GM23338 (cell line): ENCODE measurements around the gene USP21.

Experiments used
- CREB1 ChIP-seq: fragments of 250-450 bp; sonication (Bioruptor Pico); IDR thresholded peaks from 2 replicates; pipeline ENCODE4 v1.5.0; 2020; ENCODE audit warnings: low read depth, mild to moderate bottlenecking, moderate library complexity
- ETS1 ChIP-seq: IDR thresholded peaks from 2 replicates; pipeline ENCODE4 v1.6.1; 2016; ENCODE audit warnings: antibody characterized with exemption
- EZH2 ChIP-seq: fragments of 200-600 bp; sonication (generic); IDR thresholded peaks from one replicate; pipeline ENCODE4 v1.8.0; 2017; ENCODE audit warnings: antibody characterized with exemption, mild to moderate bottlenecking, low read depth; ENCODE audit not compliant: unreplicated experiment
- EZH2phosphoT487 ChIP-seq: fragments of 200-600 bp; sonication (generic); IDR thresholded peaks from one replicate; pipeline ENCODE4 v1.8.1; 2018; ENCODE audit warnings: antibody characterized with exemption; ENCODE audit not compliant: unreplicated experiment
- JUNB ChIP-seq: IDR thresholded peaks from one replicate; pipeline ENCODE4 v1.6.1; 2016; ENCODE audit warnings: antibody characterized with exemption; ENCODE audit not compliant: unreplicated experiment
- NANOG ChIP-seq: IDR thresholded peaks from 2 replicates; pipeline ENCODE4 v1.6.1; 2016; ENCODE audit warnings: antibody characterized with exemption, borderline replicate concordance
- POLR2AphosphoS5 ChIP-seq: IDR thresholded peaks from 2 replicates; pipeline ENCODE4 v1.6.1; 2016; ENCODE audit warnings: antibody characterized with exemption, low read depth
- REST ChIP-seq: IDR thresholded peaks from one replicate; pipeline ENCODE4 v1.6.1; 2018; ENCODE audit warnings: antibody characterized with exemption; ENCODE audit not compliant: unreplicated experiment
- ZNF114 ChIP-seq: fragments of 250-450 bp; sonication (Bioruptor Pico); IDR thresholded peaks from 2 replicates; pipeline ENCODE4 v1.5.0; 2020; ENCODE audit warnings: mild to moderate bottlenecking, moderate library complexity
- TF ChIP-seq, protein P1 (sequence below), 2 experiments: fragments of 200-600 bp in 1 of 2; sonication (generic) in 1 of 2; conservative IDR thresholded peaks; 2 replicates each; pipeline versions ENCODE4 v1.5.1 to v1.6.1; 2016 to 2017; ENCODE audit warnings: antibody characterized with exemption in 2 of 2, low read depth in 2 of 2, mild to moderate bottlenecking in 2 of 2, moderate library complexity in 1 of 2

DNA sequence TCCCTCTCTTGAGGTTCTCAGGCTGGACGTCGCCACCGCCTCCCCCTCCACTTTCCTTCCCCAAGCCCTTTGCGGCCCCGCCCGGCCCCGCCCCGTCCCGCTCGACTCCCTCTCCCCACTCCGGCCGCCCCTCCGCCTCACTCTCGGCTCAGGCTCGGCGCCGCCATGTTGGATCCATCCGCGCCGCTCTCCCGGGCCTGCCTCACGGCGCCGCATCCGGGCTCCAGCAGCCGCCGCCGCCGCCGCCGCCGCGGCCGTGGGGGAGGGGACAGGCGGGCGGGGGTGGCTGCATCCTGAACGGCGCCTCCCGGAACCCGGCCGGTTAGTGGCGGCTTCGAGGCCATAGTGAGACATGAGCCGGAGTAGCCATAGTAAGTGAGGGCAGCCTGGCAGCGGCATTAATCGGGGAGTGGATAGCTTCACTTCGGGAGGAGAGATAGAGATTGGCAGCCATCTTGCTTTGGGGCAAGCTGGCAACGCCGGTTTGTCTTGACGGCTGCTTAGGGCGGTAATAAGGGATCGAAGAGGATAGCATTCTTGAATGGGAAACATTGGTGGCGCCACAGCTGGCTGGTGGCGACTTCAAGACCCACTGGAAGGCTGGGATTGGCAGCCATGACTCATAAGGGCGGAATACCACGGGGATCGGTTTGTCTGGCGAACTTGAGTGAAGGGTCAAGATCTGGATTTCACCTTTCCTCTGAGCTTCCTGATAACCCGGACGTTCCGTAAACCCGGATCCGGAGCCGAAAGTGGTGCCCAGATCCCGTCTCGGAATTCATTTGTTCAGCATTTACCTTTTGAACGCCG lies 26.7 kb upstream of the USP21 start, which contains the start of gene DEDD:
- TF ChIP-seq, protein P1, sequence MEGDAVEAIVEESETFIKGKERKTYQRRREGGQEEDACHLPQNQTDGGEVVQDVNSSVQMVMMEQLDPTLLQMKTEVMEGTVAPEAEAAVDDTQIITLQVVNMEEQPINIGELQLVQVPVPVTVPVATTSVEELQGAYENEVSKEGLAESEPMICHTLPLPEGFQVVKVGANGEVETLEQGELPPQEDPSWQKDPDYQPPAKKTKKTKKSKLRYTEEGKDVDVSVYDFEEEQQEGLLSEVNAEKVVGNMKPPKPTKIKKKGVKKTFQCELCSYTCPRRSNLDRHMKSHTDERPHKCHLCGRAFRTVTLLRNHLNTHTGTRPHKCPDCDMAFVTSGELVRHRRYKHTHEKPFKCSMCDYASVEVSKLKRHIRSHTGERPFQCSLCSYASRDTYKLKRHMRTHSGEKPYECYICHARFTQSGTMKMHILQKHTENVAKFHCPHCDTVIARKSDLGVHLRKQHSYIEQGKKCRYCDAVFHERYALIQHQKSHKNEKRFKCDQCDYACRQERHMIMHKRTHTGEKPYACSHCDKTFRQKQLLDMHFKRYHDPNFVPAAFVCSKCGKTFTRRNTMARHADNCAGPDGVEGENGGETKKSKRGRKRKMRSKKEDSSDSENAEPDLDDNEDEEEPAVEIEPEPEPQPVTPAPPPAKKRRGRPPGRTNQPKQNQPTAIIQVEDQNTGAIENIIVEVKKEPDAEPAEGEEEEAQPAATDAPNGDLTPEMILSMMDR (conservative IDR thresholded peaks at IDR 0.05; ENCODE audit: low read depth in 2 of 2): peak in 1 of 2 experiments; percentile 26; a peak in 2 of 4 replicates
- TF ChIP-seq EZH2: no peak
- peak; percentile 46 for TF ChIP-seq CREB1 (CRISPR knock-in tag)
- 0 out of 2 replicates have a peak, but pooled peaks have one; percentile 49 for TF ChIP-seq POLR2AphosphoS5
- TF ChIP-seq EZH2phosphoT487: no peak
- TF ChIP-seq ETS1: peak; percentile 88
- TF ChIP-seq NANOG: no peak
- TF ChIP-seq REST: no peak
- TF ChIP-seq JUNB: no peak
- TF ChIP-seq ZNF114 (CRISPR knock-in tag): no peak
